Cardiac muscle cell (in vitro differentiated cells and primary cell): ENCODE measurements around the gene HARS1. TPM values are rescaled to one million over a fixed set of nuclear protein-coding genes. Genes with fewer than 3 reads are reported as not detected.
A peak's percentile ranks its signal among the peaks of the same experiment; 100 is the strongest.

ENCODE experiments used
- DNase-seq, 2 donors: peaks; one replicate each; pipeline versions ENCODE4 v3.0.0 to v3.0.0-alpha.2; 2010 to 2017; ENCODE audit warnings: low read depth in 1 of 2, low spot score in 1 of 2
- H3K27ac ChIP-seq: fragments of 200-600 bp; sonication (generic); 2 replicates; pipeline ENCODE4 v1.5.1; 2016
- H3K27me3 ChIP-seq: fragments of 200-600 bp; sonication (generic); 2 replicates; pipeline ENCODE4 v1.6.0; 2016; ENCODE audit warnings: control low read depth
- H3K36me3 ChIP-seq: fragments of 200-600 bp; sonication (generic); 2 replicates; pipeline ENCODE4 v1.5.1; 2016; ENCODE audit warnings: control low read depth
- H3K4me1 ChIP-seq: fragments of 200-600 bp; sonication (generic); 2 replicates; pipeline ENCODE4 v1.8.1; 2017; ENCODE audit warnings: low read depth, mild to moderate bottlenecking, mixed run types
- H3K4me3 ChIP-seq: fragments of 200-600 bp; sonication (generic); 2 replicates; pipeline ENCODE4 v1.5.1; 2016; ENCODE audit warnings: mild to moderate bottlenecking
- H3K9me3 ChIP-seq: fragments of 200-600 bp; sonication (generic); 2 replicates; pipeline ENCODE4 v1.5.1; 2017; ENCODE audit warnings: low read depth, mild to moderate bottlenecking, control low read depth
- polyA plus RNA-seq: library from polyadenylated mRNA; unstranded; fragments of >200 nt; fragmentation: Nextera tagmentation; extraction: Ambion mirVana; gene quantifications from 2 replicates; pipeline ENCODE4 v1.2.1, GENCODE V29; 2016
- total RNA-seq: library from RNA; depleted of rRNA; stranded (reverse); fragments of >200 nt; gene quantifications from 2 replicates; pipeline ENCODE4 v1.2.3, GENCODE V29; 2016
- TF ChIP-seq, protein P1 (sequence below): IDR thresholded peaks from 2 replicates; pipeline ENCODE4 v1.5.1; 2012; ENCODE audit warnings: low read depth, mild to moderate bottlenecking, low read length

The HARS1 gene
- total and polyA plus RNA-seq, 2 experiments from 2014 or later, result 43.0 to 94.1 TPM

DNA sequence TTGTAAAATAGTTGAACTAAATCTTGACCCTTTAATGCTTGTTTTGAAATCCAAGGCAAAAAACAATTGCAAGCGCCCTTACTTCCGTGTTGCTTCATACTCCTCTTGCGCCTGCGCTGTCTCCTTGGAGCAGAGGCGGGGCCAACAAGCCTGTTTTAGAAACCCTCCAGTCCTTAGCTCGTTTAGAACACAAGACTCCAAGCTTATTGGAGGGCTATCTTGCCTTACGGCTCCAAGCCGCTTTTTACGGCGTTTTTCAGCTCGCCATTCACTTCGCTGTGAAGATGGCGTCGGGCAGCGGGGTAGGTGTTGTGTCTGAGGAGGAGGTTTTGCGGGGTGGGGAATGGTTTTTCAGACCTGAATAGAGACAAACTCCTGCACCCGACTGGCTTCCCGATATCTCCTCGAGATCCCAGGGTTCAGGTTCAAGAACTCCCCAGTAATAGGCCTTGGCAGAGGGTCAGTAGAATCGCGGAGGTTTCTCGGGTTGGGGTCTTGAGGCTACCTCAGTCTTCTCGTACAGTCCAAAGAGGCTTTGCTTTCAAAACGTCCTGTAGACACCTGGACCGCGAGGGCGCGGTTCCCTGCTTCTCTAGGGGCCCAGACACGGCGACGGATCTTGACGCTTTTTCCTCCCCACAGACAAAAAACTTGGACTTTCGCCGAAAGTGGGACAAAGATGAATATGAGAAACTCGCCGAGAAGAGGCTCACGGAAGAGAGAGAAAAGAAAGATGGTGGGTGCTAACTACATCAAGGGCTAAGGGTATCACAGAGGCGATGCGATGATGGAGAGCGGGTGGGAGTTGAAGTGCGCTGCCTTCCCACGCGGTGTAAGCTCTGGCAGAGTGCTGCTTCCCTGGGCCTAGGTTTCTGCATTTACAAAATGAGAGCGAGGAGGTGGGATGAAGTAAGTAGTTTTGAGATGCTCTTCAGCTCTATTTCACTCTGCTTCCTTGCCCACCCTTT lies 9.3 kb upstream of the HARS1 start, which contains the start of gene ZMAT2:
Gene ZMAT2 (plus strand): TSS at position 271 of the 968 bp plus-strand sequence. CDS start 14 bp downstream, at position 285.
- Histone ChIP-seq H3K9me3 (no peaks in the 10 kb centered on the region), H3K4me3 (peak within 1 kb of the TSS; percentile 81), H3K27ac (peak within 1 kb of the TSS; percentile 77), H3K4me1 (peaks cover 5% of the 10 kb centered on the region), H3K36me3 (peaks cover 69% of the 10 kb centered on the region), H3K27me3 (no peaks in the 10 kb centered on the region)
- TF ChIP-seq, protein P1, sequence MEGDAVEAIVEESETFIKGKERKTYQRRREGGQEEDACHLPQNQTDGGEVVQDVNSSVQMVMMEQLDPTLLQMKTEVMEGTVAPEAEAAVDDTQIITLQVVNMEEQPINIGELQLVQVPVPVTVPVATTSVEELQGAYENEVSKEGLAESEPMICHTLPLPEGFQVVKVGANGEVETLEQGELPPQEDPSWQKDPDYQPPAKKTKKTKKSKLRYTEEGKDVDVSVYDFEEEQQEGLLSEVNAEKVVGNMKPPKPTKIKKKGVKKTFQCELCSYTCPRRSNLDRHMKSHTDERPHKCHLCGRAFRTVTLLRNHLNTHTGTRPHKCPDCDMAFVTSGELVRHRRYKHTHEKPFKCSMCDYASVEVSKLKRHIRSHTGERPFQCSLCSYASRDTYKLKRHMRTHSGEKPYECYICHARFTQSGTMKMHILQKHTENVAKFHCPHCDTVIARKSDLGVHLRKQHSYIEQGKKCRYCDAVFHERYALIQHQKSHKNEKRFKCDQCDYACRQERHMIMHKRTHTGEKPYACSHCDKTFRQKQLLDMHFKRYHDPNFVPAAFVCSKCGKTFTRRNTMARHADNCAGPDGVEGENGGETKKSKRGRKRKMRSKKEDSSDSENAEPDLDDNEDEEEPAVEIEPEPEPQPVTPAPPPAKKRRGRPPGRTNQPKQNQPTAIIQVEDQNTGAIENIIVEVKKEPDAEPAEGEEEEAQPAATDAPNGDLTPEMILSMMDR, result no peak
- peak; percentile 98 to 99 for DNase-seq

DNA sequence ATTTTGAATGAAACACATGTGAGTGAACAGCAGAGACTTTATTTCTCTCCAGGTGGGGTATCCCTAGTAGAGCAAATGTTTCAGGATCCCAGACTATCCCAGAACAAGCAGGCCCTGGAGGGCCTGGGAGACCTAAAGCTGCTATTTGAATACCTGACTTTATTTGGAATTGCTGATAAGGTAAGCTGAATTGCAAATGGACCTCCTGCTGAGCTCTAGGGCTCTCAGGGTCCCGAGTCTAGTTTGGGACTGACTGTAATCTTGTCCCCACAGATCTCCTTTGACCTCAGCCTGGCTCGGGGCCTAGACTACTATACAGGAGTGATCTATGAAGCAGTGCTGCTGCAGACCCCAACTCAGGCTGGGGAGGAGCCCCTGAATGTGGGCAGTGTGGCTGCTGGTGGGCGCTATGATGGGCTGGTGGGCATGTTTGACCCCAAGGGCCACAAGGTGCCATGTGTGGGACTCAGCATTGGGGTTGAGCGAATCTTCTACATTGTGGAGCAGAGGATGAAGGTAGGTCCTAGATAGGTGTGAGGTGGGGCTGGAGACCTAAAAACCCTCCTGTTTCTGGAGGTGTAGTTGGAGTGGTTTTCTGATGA lies 5.8 kb upstream of the HARS1 start:
- H3K27ac ChIP-seq, result no peak overlapping the region
- H3K27me3 ChIP-seq, result no peaks in the 10 kb centered on the region
- TF ChIP-seq, protein P1, result no peak
- no peaks in the 10 kb centered on the region for H3K9me3 ChIP-seq
- no peak for DNase-seq
- no peak overlapping the region for H3K4me3 ChIP-seq
- H3K36me3 ChIP-seq, result peaks cover 54% of the 10 kb centered on the region
- H3K4me1 ChIP-seq, result peaks cover 14% of the 10 kb centered on the region

DNA sequence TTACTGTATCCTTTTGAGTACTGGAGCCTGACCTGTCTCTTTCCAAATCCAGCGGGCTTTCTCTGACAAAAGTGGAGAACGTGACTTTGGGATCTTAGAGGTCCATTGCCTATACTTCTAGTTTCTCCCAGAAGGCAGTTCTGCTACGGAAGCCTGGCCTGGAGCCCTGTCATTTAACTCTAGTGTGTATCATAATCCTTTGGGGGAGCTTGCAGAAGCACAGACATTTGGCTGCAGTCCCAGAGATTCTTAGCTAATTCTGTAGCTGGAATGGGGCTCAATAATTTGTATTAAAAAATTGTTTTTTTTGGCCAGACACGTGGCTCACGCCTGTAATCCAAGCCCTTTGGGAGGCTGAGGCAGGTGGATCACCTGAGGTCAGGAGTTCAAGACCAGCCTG lies 3.1 kb upstream of the HARS1 start:
- Histone ChIP-seq H3K4me3 (no peak overlapping the region), H3K36me3 (peaks cover 47% of the 10 kb centered on the region), H3K27ac (no peak overlapping the region), H3K4me1 (peaks cover 9% of the 10 kb centered on the region), H3K9me3 (no peaks in the 10 kb centered on the region), H3K27me3 (no peaks in the 10 kb centered on the region)
- DNase-seq, result peak in 1 of 2 donors; percentile 41
- TF ChIP-seq, protein P1, result no peak

DNA sequence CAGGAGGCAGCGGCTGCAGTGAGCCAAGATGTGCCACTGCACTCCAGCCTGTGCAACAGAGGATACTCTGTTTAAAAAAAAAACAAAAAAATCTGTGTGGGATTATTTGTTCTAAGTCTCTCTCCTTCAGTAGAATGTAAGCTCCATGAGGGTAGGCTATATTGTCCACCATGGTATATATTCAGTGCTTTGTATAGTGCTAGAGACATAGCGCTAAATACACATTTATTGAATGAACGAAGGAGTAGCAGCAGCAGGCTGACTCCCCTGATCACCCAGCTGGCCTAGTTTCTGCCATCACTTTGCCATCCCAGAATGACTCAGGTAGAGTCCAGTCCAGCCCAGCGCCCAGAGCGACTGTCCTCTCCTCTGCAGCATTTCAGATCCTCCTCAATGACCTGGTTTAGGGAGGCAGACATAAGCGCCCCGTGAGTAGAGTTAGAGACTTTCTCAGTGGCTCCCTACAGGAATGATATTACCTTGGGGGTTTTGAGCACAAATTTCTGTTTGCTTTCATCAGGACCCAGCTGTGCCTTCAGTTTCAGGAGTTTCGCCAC lies 716 bp downstream of the HARS1 start:
- Histone ChIP-seq H3K27ac (peak overlapping the region; percentile 75), H3K4me1 (peaks cover 9% of the 10 kb centered on the region), H3K4me3 (peak overlapping the region; percentile 63), H3K36me3 (peaks cover 17% of the 10 kb centered on the region), H3K9me3 (no peaks in the 10 kb centered on the region), H3K27me3 (no peaks in the 10 kb centered on the region)
- TF ChIP-seq, protein P1, result no peak
- DNase-seq, result no peak

DNA sequence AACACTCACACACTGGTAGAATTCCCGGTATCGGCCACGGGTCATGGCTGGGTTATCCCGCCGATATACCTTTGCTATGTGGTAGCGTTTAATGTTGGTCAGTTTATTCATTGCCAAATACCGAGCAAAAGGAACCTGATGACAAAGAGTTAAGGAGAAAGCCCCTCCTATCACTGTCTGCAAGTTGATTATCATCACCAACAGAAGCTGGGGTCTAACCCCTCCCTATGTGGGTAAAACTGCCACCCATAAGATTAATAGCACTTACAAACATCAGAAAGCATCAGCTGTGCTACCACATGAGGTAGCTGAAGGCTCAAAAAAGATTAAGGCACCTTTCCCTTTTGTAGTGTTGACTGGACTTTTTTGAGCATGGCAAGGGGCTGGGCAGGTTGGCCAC lies 12.2 kb downstream of the HARS1 start:
- Histone ChIP-seq H3K36me3 (peaks cover 38% of the 10 kb centered on the region), H3K27me3 (no peaks in the 10 kb centered on the region), H3K4me3 (no peak overlapping the region), H3K27ac (no peak overlapping the region), H3K9me3 (no peaks in the 10 kb centered on the region), H3K4me1 (no peaks in the 10 kb centered on the region)
- no peak for DNase-seq
- TF ChIP-seq, protein P1, result no peak
